ENCODE measurements around the gene C2orf72.
"Not testable (repeated sequence)": the region's sequence is repeated elsewhere in the genome, so short reads cannot be mapped to it uniquely, and the experiment has no call there.

C2orf72 gene

DNA sequence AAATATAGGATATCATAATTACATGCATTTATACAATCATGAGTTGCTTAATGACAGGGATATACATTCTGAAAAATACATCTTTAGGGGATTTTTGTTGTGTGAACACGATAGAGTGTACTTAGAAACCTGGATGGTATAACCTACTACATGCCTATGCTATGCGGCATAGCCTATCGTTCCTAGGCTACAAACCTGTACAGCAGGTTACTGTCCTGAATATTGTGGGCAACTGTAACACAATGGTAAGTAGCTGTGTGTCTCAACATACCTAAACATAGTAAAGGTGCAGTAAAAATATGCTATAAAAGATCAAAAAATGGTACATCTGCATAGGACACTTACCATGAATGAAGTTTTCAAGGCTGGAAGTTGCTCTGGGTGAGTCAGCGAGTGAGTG is 6.5 kb downstream of the C2orf72 start:
- DNase-seq (ENCODE audit: low spot score), result no peak

DNA sequence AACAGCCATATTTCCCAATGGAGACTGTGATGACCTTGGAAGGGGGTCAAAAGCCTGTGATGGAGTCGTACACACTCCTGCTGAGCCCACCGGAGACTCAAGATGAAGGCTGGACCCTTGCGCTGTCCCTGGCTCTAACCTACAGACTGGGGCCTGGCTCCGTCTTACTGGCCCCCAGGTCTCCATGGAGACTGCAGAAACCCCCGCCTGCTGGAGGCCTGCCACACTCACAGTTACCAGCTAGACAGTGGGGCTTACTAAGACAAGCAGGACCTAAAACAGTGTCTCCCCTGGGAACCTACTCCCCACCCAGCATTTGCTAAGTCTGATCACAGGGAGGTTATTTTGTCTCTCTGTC is 9.6 kb downstream of the C2orf72 start:
- DNase-seq (ENCODE audit: low spot score), result no peak

DNA sequence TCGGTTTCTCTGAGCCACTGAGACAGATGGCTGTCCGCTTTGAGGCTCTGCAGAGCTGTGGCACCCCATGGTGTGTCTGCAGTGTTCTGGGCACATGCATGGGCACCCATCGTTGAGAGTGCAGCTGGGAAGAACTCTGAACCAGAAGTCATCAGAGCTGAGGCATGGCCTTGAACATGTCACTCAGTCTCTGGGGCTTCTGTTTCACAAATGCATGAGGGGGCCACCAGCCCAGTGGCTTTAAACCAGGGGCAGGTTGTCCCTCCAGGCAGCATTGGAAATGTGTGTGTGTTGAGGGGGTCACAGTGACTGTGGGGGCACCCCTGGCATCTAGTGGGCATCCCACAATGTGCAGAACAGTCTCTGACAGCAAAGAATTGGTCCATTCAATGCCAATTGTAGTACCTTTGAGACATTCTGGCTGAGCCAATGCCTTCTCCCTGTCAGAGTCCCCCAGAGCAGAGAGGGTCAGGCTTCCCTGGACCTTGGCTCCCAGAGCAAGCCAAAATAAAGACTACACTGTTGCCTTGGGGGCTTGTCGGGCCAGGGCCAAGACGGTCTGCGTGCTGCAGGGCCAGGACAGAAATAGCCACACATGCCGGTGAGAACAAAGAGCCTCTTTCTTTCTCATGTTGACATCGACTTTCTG is 10.1 kb downstream of the C2orf72 start:
- DNase-seq (ENCODE audit: low spot score), result no peak

GRCh38 chr2:231047923-231048915 is 10.9 kb downstream of the C2orf72 start:
- DNase-seq (ENCODE audit: low spot score), result no peak

DNA sequence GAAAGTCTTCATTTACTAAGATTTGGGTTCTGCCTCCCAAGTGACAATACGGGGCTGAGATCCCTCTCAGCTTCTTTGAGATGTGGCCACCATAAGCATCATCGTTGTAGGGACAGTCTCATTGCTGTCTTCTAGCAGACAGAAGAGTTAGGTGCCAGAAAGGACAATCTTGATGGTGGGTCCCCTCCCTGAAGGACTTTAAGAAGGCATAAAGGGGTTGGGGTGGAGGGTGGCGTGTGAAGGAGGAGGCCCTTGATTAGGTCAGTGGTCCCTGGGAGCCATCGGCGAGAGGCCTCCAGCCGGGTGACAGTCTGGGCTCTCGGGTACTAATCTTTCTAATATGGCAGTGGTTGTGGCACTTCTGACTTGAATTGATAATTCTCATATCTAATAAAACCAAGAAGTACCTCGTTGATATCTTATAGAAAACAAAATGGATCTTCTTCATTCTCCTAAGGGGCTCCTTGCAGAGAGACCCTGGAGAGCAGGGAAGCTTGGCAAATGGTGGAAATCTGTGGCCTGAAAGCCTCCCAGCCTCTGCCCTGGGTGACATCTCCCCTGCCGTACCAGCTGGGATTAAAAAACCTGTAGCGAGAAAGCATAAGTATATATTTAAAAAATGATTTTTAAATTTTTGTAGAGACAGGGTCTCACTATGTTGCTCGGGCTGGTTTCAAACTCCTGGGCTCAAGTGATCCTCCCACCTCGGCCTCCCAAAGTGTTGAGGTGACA is 12.1 kb downstream of the C2orf72 start:
- no peak for DNase-seq (ENCODE audit: low spot score)

- DNase-seq (ENCODE audit: low spot score), result peak; percentile 63
Observed at GRCh38 chr2:231050018-231050901, 12.9 kb downstream of the C2orf72 start.

DNA sequence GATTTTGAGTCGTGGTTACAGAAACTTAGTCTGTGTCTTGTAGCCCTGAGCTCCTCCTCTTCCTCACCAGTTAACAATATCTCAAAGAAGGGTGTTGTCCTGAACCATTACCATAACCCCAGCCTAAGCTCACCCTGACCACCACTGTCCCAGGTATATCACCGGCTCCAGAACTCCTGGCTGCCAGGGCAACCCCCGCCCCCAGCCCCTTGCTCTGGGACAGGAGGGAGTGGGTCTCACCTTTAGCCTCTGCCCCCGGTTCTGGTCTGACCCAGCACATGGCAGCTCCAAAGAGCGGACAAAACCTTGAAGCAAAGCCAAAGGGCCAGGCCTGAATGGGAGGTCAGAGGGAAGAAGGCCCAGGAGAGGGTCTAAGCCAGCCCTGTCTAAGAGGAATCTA is 13.8 kb downstream of the C2orf72 start:
- DNase-seq (ENCODE audit: low spot score), result no peak

- peak; percentile 87 for DNase-seq (ENCODE audit: low spot score)
Observed at GRCh38 chr2:231052494-231053451, 15.4 kb downstream of the C2orf72 start.

DNA sequence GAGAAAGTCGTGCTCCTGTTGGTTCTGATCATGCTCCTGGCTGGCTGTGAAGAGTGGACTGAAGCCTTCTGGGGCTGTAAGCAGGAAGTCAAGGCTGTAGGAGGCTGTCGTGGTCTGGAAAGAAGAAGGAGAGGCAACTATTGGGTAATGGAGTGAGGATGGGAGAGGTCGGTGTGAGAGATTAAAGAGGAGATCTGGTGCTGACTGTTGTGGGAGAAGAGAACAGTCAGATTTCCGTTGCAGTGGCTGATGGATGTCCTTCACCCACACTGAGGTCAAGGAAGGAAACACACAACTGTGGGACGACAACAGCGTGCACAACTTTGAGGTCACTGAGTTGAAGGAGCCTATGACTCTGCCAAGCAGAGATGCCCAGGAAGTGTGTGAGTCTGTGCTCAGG is 16.5 kb downstream of the C2orf72 start:
- no peak for DNase-seq (ENCODE audit: low spot score)

DNA sequence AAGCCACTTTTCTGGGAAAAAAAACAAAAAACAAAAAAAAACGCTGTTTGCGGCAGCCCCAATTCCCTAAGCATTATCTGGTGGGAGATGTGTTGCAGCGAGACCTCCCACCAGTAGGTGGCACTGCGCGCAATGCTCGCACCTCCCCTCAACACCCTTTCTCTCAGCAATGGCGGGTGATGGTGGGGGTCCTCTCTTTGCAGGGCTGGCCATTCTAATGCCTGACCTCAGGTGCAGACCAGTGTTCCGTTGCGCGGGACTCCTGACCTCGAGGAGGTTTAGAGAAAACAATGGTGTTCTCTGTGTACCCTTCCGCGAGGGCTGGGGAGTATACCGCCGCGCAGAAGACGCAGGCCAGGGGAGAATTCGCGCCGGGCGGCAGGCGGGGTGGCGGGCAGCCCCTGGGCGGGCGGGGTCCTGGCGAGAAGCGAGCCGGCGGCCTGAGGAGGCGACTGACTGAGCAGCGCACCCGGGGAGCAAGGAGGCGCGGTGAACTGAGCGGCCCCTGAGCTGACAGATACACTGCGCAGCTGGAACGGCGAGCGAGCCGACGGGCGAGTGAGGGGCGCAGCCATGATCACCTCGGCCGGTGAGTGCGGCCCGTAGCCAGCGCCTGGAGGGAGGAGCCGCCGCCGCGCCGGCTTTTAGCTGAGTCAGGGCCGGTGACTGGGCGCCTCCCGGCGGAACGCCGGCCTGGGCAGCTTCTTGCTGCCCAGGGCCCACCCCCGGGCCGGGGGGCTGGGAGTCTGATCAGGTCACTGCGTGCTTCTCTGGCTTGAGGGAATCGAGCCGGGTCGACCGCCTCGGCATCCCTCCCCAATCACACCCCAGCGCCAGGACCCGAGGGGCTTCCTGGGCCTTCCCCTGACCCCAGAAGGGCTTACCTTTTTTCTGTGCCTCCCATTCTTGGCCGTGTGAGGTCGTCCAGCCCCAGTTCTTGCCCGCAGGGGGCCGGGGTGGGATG is 19.4 kb downstream of the C2orf72 start, which contains the start of gene PSMD1:
TSS of gene PSMD1 (plus strand) at position 415 of the 964 bp plus-strand sequence. CDS start at position 574, 159 bp downstream.
- peak; percentile 91 for DNase-seq (ENCODE audit: low spot score)

DNA sequence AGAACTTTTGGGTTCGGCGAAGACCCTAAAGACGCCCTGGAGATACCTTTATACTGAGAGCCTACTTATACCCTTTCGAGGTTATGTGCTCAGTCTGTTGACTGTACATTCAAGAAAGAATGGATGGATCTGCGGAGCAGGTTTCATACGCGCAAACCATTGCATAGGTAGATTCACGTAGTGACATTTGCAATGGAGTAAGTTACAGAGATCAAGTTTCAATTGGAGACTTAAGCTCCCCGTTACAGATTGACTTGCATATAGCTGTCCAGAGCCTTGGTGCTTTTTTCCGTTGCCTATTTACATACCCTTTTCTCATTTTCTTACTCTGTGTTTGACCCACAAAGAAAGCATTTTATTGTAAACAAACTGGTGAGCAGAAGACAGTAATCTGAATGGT is 20.3 kb downstream of the C2orf72 start:
- no peak for DNase-seq (ENCODE audit: low spot score)

GRCh38 chr2:231058761-231059550 is 21.6 kb downstream of the C2orf72 start:
- no peak for DNase-seq (ENCODE audit: low spot score)

- DNase-seq (ENCODE audit: low spot score), result no peak
Observed at GRCh38 chr2:231059756-231060155, 22.4 kb downstream of the C2orf72 start.

- no peak for DNase-seq (ENCODE audit: low spot score)
Observed at GRCh38 chr2:231062776-231063175, 25.5 kb downstream of the C2orf72 start.

GRCh38 chr2:231063347-231063746 is 26.0 kb downstream of the C2orf72 start:
- DNase-seq (ENCODE audit: low spot score), result no peak

- no peak for DNase-seq (ENCODE audit: low spot score)
Observed at GRCh38 chr2:231065966-231066365, 28.6 kb downstream of the C2orf72 start.

DNA sequence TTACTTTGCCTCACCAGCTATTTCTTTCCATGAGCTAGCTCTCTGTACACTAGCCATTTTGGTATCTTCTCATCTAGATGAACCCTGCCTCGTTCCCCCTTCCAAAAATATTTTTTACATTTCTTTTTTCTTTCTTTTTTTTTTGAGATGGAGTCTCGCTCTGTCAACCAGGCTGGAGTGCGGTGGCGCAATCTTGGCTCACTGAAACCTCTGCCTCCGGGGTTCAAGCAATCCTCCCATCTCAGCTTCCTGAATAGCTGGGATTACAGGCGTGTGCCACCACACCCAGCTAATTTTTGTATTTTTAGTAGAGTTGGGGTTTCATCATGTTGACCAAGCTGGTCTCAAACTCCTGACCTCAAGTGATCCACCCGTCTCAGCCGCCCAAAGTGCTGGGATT is 30.2 kb downstream of the C2orf72 start:
- DNase-seq (ENCODE audit: low spot score), result not testable (repeated sequence)

Data from SK-N-DZ (cell line).